ENCODE measurements around the gene DIP2B.
"Not testable (repeated sequence)": the region's sequence is repeated elsewhere in the genome, so short reads cannot be mapped to it uniquely, and the experiment has no call there.

DIP2B gene

DNA sequence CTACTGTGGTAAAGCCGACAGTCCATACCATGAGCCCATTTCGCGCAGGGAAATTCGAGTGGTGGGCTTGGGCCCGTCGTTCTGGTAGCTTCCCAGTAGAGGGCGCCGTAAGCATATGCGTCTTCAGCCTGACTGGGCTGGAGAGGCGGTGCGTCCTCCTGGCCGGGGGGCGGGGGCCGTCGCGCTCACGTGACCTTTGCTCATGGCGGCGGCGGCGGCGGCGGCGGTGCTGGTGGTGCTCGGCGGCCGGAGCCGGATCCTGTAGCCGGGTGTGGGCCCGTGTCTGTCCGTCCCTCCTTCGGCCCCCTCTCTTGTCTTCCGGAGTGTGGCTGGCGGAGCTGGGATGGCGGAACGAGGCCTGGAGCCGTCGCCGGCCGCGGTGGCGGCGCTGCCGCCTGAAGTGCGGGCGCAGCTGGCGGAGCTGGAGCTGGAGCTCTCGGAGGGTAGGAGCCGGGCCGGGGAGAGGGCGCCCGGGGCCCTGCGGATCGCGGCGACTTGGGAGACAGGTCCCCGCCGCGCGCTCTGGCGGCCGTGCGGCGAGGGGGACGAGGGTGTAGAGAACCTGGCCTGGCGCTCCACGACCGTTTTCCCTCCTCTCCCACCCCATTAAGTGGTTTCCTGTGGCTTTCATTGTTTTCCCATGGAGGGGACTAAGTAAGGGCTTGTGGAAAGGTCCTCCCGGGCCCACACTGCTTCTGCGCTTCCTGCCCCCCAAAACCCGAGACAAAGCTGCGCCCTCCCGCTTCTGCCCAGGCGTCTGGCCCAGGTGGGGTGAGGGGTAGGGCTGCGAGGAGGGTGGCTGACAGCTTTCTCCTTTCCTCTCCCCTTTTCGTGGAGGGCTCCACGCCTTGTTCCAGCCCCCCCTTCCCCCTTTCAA, at the start of gene DIP2B:
DIP2B (plus strand) TSS at position 188 of the 877 bp plus-strand sequence; CDS start at position 344, 156 bp downstream.
- peaks cover 2% of the 10 kb centered on the region for H3K27me3 ChIP-seq (ENCODE audit: insufficient read depth, insufficient read length)
- peak; percentile 86 for DNase-seq (ENCODE audit: low read depth, low spot score)
- H3K4me3 ChIP-seq (ENCODE audit: insufficient read length, low read depth): peak within 1 kb of the TSS; percentile 86
- peak within 1 kb of the TSS; percentile 94 for H3K9ac ChIP-seq (ENCODE audit: insufficient read length, low read depth)
- H3K9me3 ChIP-seq (ENCODE audit: insufficient read depth, low read length): peaks cover 9% of the 10 kb centered on the region
- peaks cover 8% of the 10 kb centered on the region for H3K36me3 ChIP-seq (ENCODE audit: insufficient read depth, insufficient read length, low read length)
- no peaks in the 10 kb centered on the region for H3K4me1 ChIP-seq (ENCODE audit: insufficient read depth, insufficient read length)
- no peak for TF ChIP-seq YY1 (IDR thresholded peaks at IDR 0.05; ENCODE audit: insufficient read depth, insufficient read length)
- TF ChIP-seq SUZ12 (IDR thresholded peaks at IDR 0.05; ENCODE audit: extremely low read depth, insufficient read depth, insufficient read length): no peak
- no peak for TF ChIP-seq ZNF274 (IDR thresholded peaks at IDR 0.05; ENCODE audit: low read depth, low read length)

GRCh38 chr12:50458606-50459005, 46.2 kb upstream of the DIP2B start:
- H3K27me3 ChIP-seq (ENCODE audit: insufficient read depth, insufficient read length): no peaks in the 10 kb centered on the region
- no peak overlapping the region for H3K9ac ChIP-seq (ENCODE audit: insufficient read length, low read depth)
- H3K4me3 ChIP-seq (ENCODE audit: insufficient read length, low read depth): no peak overlapping the region
- DNase-seq (ENCODE audit: low read depth, low spot score): no peak
- no peaks in the 10 kb centered on the region for H3K9me3 ChIP-seq (ENCODE audit: insufficient read depth, low read length)
- TF ChIP-seq SUZ12 (IDR thresholded peaks at IDR 0.05; ENCODE audit: extremely low read depth, insufficient read depth, insufficient read length) (no peak), YY1 (IDR thresholded peaks at IDR 0.05; ENCODE audit: insufficient read depth, insufficient read length) (no peak), ZNF274 (IDR thresholded peaks at IDR 0.05; ENCODE audit: low read depth, low read length) (no peak)
- no peaks in the 10 kb centered on the region for H3K4me1 ChIP-seq (ENCODE audit: insufficient read depth, insufficient read length)
- peaks cover 75% of the 10 kb centered on the region for H3K36me3 ChIP-seq (ENCODE audit: insufficient read depth, insufficient read length, low read length)

DNA sequence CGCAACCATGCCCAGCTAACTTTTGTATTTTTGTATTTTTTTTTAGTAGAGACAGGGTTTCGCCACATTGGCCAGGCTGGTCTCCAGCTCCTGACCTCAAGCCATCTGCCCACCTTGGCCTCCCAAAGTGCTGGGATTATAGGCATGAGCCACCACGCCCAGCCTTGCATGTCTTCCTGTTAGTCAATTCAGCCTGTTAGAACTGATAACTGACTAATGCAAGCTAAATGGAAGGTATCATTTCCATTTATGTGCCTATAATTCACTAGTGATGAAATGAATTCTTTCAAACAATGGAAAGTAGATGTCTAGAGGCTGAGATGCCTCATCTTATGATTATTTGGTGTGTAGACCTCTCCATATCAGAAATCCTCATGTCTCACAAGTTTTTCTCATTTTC, 37.3 kb upstream of the DIP2B start:
- DNase-seq (ENCODE audit: low read depth, low spot score): no peak
- H3K27me3 ChIP-seq (ENCODE audit: insufficient read depth, insufficient read length): no peaks in the 10 kb centered on the region
- H3K4me1 ChIP-seq (ENCODE audit: insufficient read depth, insufficient read length): no peaks in the 10 kb centered on the region
- peaks cover 79% of the 10 kb centered on the region for H3K36me3 ChIP-seq (ENCODE audit: insufficient read depth, insufficient read length, low read length)
- no peaks in the 10 kb centered on the region for H3K9me3 ChIP-seq (ENCODE audit: insufficient read depth, low read length)
- H3K4me3 ChIP-seq (ENCODE audit: insufficient read length, low read depth): no peak overlapping the region
- no peak overlapping the region for H3K9ac ChIP-seq (ENCODE audit: insufficient read length, low read depth)
- TF ChIP-seq YY1 (IDR thresholded peaks at IDR 0.05; ENCODE audit: insufficient read depth, insufficient read length): no peak
- no peak for TF ChIP-seq SUZ12 (IDR thresholded peaks at IDR 0.05; ENCODE audit: extremely low read depth, insufficient read depth, insufficient read length)
- no peak for TF ChIP-seq ZNF274 (IDR thresholded peaks at IDR 0.05; ENCODE audit: low read depth, low read length)

- Histone ChIP-seq H3K9ac (ENCODE audit: insufficient read length, low read depth) (no peak overlapping the region), H3K4me3 (ENCODE audit: insufficient read length, low read depth) (no peak overlapping the region), H3K9me3 (ENCODE audit: insufficient read depth, low read length) (no peaks in the 10 kb centered on the region), H3K4me1 (ENCODE audit: insufficient read depth, insufficient read length) (no peaks in the 10 kb centered on the region), H3K36me3 (ENCODE audit: insufficient read depth, insufficient read length, low read length) (peaks cover 48% of the 10 kb centered on the region), H3K27me3 (ENCODE audit: insufficient read depth, insufficient read length) (no peaks in the 10 kb centered on the region)
- no peak for DNase-seq (ENCODE audit: low read depth, low spot score)
- TF ChIP-seq SUZ12 (IDR thresholded peaks at IDR 0.05; ENCODE audit: extremely low read depth, insufficient read depth, insufficient read length) (no peak), YY1 (IDR thresholded peaks at IDR 0.05; ENCODE audit: insufficient read depth, insufficient read length) (no peak), ZNF274 (IDR thresholded peaks at IDR 0.05; ENCODE audit: low read depth, low read length) (no peak)
These were observed 27.4 kb upstream of the DIP2B start for GRCh38 chr12:50477241-50477832.

DNA sequence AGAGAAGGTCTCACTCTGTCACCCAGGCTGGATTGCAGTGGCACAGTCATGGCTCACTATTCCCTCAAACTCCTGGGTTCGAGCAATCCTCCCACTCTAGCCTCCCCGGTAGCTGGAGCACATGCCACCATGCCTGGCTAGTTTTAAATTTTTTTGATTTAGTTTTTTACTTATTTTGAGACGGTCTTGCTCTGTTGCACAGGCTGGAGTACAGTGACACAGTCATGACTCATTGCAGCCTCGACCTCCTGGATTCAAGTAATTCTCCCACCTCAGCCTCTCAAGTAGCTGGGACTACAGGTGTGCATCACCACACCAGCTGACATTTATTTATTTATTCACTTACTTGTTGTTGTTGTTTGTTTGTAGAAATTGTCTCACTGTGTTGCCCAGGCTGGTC, 22.2 kb upstream of the DIP2B start:
- DNase-seq (ENCODE audit: low read depth, low spot score): no peak
- H3K4me3 ChIP-seq (ENCODE audit: insufficient read length, low read depth): no peak overlapping the region

DNA sequence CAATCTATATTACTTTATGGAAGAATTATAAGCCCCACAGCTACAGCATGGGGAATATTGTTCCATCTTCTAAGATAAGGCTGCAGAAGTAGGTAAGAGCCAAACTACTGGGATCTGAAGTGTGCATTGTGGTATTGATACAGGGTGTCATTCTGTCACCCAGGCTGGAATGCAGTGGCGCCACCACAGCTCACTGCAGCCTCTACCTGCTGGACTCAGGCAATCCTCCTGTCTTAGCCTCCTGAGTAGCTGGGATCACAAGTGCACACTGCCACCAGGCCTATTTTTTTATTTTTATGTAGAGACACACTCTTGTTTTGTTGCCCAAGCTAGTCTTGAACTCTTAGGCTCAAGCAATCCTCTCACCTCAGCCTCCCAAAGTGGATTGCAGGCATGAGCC, 21.3 kb upstream of the DIP2B start:
- Histone ChIP-seq H3K4me3 (ENCODE audit: insufficient read length, low read depth) (no peak overlapping the region), H3K36me3 (ENCODE audit: insufficient read depth, insufficient read length, low read length) (no peaks in the 10 kb centered on the region), H3K4me1 (ENCODE audit: insufficient read depth, insufficient read length) (no peaks in the 10 kb centered on the region), H3K9me3 (ENCODE audit: insufficient read depth, low read length) (no peaks in the 10 kb centered on the region), H3K27me3 (ENCODE audit: insufficient read depth, insufficient read length) (no peaks in the 10 kb centered on the region), H3K9ac (ENCODE audit: insufficient read length, low read depth) (no peak overlapping the region)
- no peak for TF ChIP-seq YY1 (IDR thresholded peaks at IDR 0.05; ENCODE audit: insufficient read depth, insufficient read length)
- TF ChIP-seq ZNF274 (IDR thresholded peaks at IDR 0.05; ENCODE audit: low read depth, low read length): no peak
- no peak for TF ChIP-seq SUZ12 (IDR thresholded peaks at IDR 0.05; ENCODE audit: extremely low read depth, insufficient read depth, insufficient read length)
- DNase-seq (ENCODE audit: low read depth, low spot score): no peak

More for the DNA sequence above, 22.2 kb upstream of the DIP2B start:
- Histone ChIP-seq H3K36me3 (ENCODE audit: insufficient read depth, insufficient read length, low read length) (peaks cover 6% of the 10 kb centered on the region), H3K9ac (ENCODE audit: insufficient read length, low read depth) (no peak overlapping the region), H3K27me3 (ENCODE audit: insufficient read depth, insufficient read length) (no peaks in the 10 kb centered on the region), H3K4me1 (ENCODE audit: insufficient read depth, insufficient read length) (no peaks in the 10 kb centered on the region), H3K9me3 (ENCODE audit: insufficient read depth, low read length) (no peaks in the 10 kb centered on the region)
- no peak for TF ChIP-seq YY1 (IDR thresholded peaks at IDR 0.05; ENCODE audit: insufficient read depth, insufficient read length)
- TF ChIP-seq ZNF274 (IDR thresholded peaks at IDR 0.05; ENCODE audit: low read depth, low read length): no peak
- TF ChIP-seq SUZ12 (IDR thresholded peaks at IDR 0.05; ENCODE audit: extremely low read depth, insufficient read depth, insufficient read length): no peak

DNA sequence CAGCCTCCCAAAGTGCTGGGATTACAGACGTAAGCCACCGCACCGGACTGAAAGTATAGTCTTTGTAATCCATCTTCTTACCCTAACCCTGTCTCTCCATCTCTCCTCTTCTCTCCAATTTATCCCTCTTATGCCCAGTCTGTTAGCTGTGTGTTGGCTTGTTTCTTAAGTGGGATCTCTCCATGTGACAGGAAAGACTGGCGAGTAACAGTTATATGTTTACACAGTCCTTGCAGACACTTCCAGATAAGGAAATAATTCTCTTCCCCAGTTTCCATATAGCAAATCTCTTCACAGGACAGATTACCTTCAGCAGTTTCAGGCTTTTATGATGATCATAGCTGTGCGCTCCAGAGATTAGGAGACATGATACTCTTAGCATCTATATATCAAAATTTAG, 16.0 kb upstream of the DIP2B start:
- no peak for TF ChIP-seq YY1 (IDR thresholded peaks at IDR 0.05; ENCODE audit: insufficient read depth, insufficient read length)
- TF ChIP-seq ZNF274 (IDR thresholded peaks at IDR 0.05; ENCODE audit: low read depth, low read length): no peak
- TF ChIP-seq SUZ12 (IDR thresholded peaks at IDR 0.05; ENCODE audit: extremely low read depth, insufficient read depth, insufficient read length): no peak
- no peak for DNase-seq (ENCODE audit: low read depth, low spot score)
- Histone ChIP-seq H3K9me3 (ENCODE audit: insufficient read depth, low read length) (peaks cover 26% of the 10 kb centered on the region; the same call in 1 of the 2 replicates), H3K4me1 (ENCODE audit: insufficient read depth, insufficient read length) (no peaks in the 10 kb centered on the region), H3K4me3 (ENCODE audit: insufficient read length, low read depth) (no peak overlapping the region), H3K27me3 (ENCODE audit: insufficient read depth, insufficient read length) (no peaks in the 10 kb centered on the region), H3K36me3 (ENCODE audit: insufficient read depth, insufficient read length, low read length) (no peaks in the 10 kb centered on the region), H3K9ac (ENCODE audit: insufficient read length, low read depth) (no peak overlapping the region)

- peaks cover 51% of the 10 kb centered on the region for H3K9me3 ChIP-seq (ENCODE audit: insufficient read depth, low read length)
- not testable (repeated sequence) for DNase-seq (ENCODE audit: low read depth, low spot score); H3K4me3 ChIP-seq (ENCODE audit: insufficient read length, low read depth); H3K36me3 ChIP-seq (ENCODE audit: insufficient read depth, insufficient read length, low read length); H3K4me1 ChIP-seq (ENCODE audit: insufficient read depth, insufficient read length); H3K27me3 ChIP-seq (ENCODE audit: insufficient read depth, insufficient read length); H3K9ac ChIP-seq (ENCODE audit: insufficient read length, low read depth)
These were observed 6.7 kb upstream of the DIP2B start for GRCh38 chr12:50498119-50498518.
